HL-60 (cell line): ENCODE data around the gene CYP4V2.

Source experiments
- CTCF ChIP-seq: IDR thresholded peaks from one replicate; pipeline ENCODE4 v1.5.1; 2011; ENCODE audit warnings: low read length, control low read depth, inconsistent platforms; ENCODE audit not compliant: insufficient read depth
- GABPA ChIP-seq: IDR thresholded peaks from 2 replicates; pipeline ENCODE4 v1.6.1; 2012; ENCODE audit warnings: low read depth
- POLR2AphosphoS5 ChIP-seq: IDR thresholded peaks from 2 replicates; pipeline ENCODE4 v1.6.1; 2012; ENCODE audit warnings: low read depth
- REST ChIP-seq: IDR thresholded peaks from 2 replicates; pipeline ENCODE4 v1.6.1; 2012; ENCODE audit warnings: low read depth; ENCODE audit not compliant: insufficient replicate concordance
- SPI1 ChIP-seq: IDR thresholded peaks from 2 replicates; pipeline ENCODE4 v1.6.1; 2012; ENCODE audit warnings: low read depth, mild to moderate bottlenecking, borderline replicate concordance

GRCh38 chr4:186243331-186243730 lies 52.0 kb downstream of the CYP4V2 start:
- TF ChIP-seq CTCF: no peak
- TF ChIP-seq GABPA: no peak
- TF ChIP-seq REST: no peak
- TF ChIP-seq POLR2AphosphoS5: no peak
- TF ChIP-seq SPI1: no peak
